ENCODE data around the gene CDC73.
"Not testable (repeated sequence)": the region's sequence is repeated elsewhere in the genome, so short reads cannot be mapped to it uniquely, and the experiment has no call there.

The CDC73 gene

DNA sequence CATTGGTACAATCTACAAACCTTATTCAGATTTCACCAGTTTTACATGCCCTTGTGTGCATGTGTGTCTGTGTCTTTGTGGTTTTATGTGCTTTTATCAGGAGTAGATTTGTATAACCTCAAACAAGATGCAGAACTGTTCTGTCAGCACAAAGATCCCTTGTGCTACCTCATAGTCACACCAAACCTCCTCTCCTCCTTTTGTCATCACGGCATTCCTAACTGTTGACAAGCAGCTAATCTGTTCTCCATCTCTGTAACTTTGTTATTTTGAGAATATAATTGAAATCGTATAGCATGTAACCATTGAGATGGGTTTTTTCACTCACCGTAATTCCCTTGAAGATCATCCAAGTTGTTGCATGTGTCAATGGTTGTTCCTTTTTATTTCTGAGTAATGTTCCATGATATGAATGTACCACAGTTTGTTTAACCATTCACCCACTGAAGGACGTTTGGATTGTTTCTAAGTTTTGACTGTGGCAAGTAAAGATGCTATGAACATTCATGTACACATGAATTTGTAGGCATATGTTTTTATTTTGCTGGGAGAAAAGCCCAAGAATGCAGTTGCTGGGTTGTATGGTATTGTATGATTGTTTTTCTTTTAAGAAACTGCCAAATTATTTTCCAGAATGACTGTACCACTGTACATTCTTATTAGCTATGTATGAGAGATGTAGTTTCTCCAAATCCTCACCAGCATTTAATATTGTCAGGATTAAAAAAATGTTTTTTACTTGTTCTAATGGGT, 142.7 kb downstream of the CDC73 start:
- Histone ChIP-seq H3K4me2 (ENCODE audit: low read depth, low read length, poor library complexity, severe bottlenecking) (no peak overlapping the region), H3K4me3 (ENCODE audit: insufficient read depth, low read length, poor library complexity, severe bottlenecking) (no peak overlapping the region), H3K27me3 (ENCODE audit: low read length) (no peaks in the 10 kb centered on the region), H2AFZ (ENCODE audit: low read depth, low read length, severe bottlenecking) (no peak overlapping the region), H4K20me1 (ENCODE audit: low read depth, low read length) (no peaks in the 10 kb centered on the region), H3K9me2 (replicated peaks; ENCODE audit: insufficient read depth, low read length) (no peaks in the 10 kb centered on the region), H3K9me3 (ENCODE audit: insufficient read depth, low read length) (no peaks in the 10 kb centered on the region), H3F3A (ENCODE audit: insufficient read depth) (no peaks in the 10 kb centered on the region), H3K27ac (ENCODE audit: low read depth, low read length) (no peak overlapping the region), H3K79me2 (ENCODE audit: insufficient read depth, low read length) (no peaks in the 10 kb centered on the region), H3K36me3 (ENCODE audit: low read length) (no peaks in the 10 kb centered on the region), H3K9ac (ENCODE audit: low read length) (no peak overlapping the region)
- TF ChIP-seq EZH2phosphoT487 (conservative IDR thresholded peaks at IDR 0.05; ENCODE audit: low read length) (no peak), CTCF (IDR thresholded peaks at IDR 0.05; ENCODE audit: insufficient read depth, low read length, poor library complexity, severe bottlenecking) (no peak)

DNA sequence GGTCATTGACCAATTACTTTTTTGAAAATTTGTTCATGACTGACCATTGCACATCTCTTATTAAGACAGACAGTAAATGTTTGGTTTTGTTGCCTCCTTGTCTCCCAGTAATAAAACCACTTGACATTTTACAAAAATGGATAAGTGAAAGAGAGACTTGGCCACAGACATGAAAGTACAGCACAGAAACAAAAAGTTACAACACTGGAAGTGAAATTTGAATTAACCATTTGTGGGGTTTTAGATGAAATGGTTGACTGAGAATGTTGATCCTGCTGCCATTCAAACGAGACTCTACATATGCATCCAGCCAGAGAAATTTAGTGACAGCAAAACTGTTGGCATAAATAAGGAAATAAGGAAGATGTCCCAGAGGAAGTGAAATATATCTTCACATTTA, 143.9 kb downstream of the CDC73 start:
- no peak overlapping the region for H3K4me2 ChIP-seq (ENCODE audit: low read depth, low read length, poor library complexity, severe bottlenecking)
- H3K9me2 ChIP-seq (replicated peaks; ENCODE audit: insufficient read depth, low read length): no peaks in the 10 kb centered on the region
- H3K9ac ChIP-seq (ENCODE audit: low read length): no peak overlapping the region
- H3K4me3 ChIP-seq (ENCODE audit: insufficient read depth, low read length, poor library complexity, severe bottlenecking): no peak overlapping the region
- no peaks in the 10 kb centered on the region for H4K20me1 ChIP-seq (ENCODE audit: low read depth, low read length)
- no peaks in the 10 kb centered on the region for H3K9me3 ChIP-seq (ENCODE audit: insufficient read depth, low read length)
- no peak for TF ChIP-seq EZH2phosphoT487 (conservative IDR thresholded peaks at IDR 0.05; ENCODE audit: low read length)
- no peak for TF ChIP-seq CTCF (IDR thresholded peaks at IDR 0.05; ENCODE audit: insufficient read depth, low read length, poor library complexity, severe bottlenecking)
- H2AFZ ChIP-seq (ENCODE audit: low read depth, low read length, severe bottlenecking): no peak overlapping the region
- H3K79me2 ChIP-seq (ENCODE audit: insufficient read depth, low read length): no peaks in the 10 kb centered on the region
- H3K27ac ChIP-seq (ENCODE audit: low read depth, low read length): no peak overlapping the region
- no peaks in the 10 kb centered on the region for H3K27me3 ChIP-seq (ENCODE audit: low read length)
- H3F3A ChIP-seq (ENCODE audit: insufficient read depth): no peaks in the 10 kb centered on the region
- H3K36me3 ChIP-seq (ENCODE audit: low read length): no peaks in the 10 kb centered on the region

- H3K9ac ChIP-seq (ENCODE audit: low read length); H3K79me2 ChIP-seq (ENCODE audit: insufficient read depth, low read length); H4K20me1 ChIP-seq (ENCODE audit: low read depth, low read length); H3K36me3 ChIP-seq (ENCODE audit: low read length); H3K27me3 ChIP-seq (ENCODE audit: low read length); H2AFZ ChIP-seq (ENCODE audit: low read depth, low read length, severe bottlenecking); H3K4me2 ChIP-seq (ENCODE audit: low read depth, low read length, poor library complexity, severe bottlenecking); H3F3A ChIP-seq (ENCODE audit: insufficient read depth); H3K27ac ChIP-seq (ENCODE audit: low read depth, low read length); H3K4me3 ChIP-seq (ENCODE audit: insufficient read depth, low read length, poor library complexity, severe bottlenecking); H3K9me2 ChIP-seq (replicated peaks; ENCODE audit: insufficient read depth, low read length); H3K9me3 ChIP-seq (ENCODE audit: insufficient read depth, low read length): not testable (repeated sequence)
Observed at GRCh38 chr1:193266794-193267193, 145.0 kb downstream of the CDC73 start.

DNA sequence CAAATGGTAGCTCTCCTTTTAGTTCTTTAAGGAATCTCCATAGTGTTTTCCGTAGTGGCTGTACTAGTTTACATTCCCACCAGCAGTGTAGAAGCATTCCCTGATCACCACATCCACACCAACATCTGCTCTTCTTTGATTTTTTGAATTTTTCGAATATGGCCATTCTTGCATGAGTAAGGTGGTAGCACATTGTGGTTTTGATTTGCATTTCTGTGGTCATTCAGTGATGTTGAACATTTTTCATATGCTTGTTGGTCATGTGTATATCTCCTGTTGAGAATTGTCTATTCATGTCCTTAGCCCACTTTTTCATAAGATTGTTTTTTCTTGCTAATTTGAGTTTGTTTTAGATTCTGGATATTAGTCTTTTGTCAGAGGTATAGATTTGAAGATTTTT, 149.2 kb downstream of the CDC73 start:
- H3K79me2 ChIP-seq (ENCODE audit: insufficient read depth, low read length): no peaks in the 10 kb centered on the region
- no peaks in the 10 kb centered on the region for H3F3A ChIP-seq (ENCODE audit: insufficient read depth)
- no peaks in the 10 kb centered on the region for H4K20me1 ChIP-seq (ENCODE audit: low read depth, low read length)
- H3K36me3 ChIP-seq (ENCODE audit: low read length): no peaks in the 10 kb centered on the region
- H3K27ac ChIP-seq (ENCODE audit: low read depth, low read length): no peak overlapping the region
- H3K27me3 ChIP-seq (ENCODE audit: low read length): no peaks in the 10 kb centered on the region
- no peaks in the 10 kb centered on the region for H3K9me3 ChIP-seq (ENCODE audit: insufficient read depth, low read length)
- TF ChIP-seq CTCF (IDR thresholded peaks at IDR 0.05; ENCODE audit: insufficient read depth, low read length, poor library complexity, severe bottlenecking) (no peak), EZH2phosphoT487 (conservative IDR thresholded peaks at IDR 0.05; ENCODE audit: low read length) (no peak)
- H3K9me2 ChIP-seq (replicated peaks; ENCODE audit: insufficient read depth, low read length): no peaks in the 10 kb centered on the region
- H3K4me3 ChIP-seq (ENCODE audit: insufficient read depth, low read length, poor library complexity, severe bottlenecking): no peak overlapping the region
- H3K9ac ChIP-seq (ENCODE audit: low read length): no peak overlapping the region
- H2AFZ ChIP-seq (ENCODE audit: low read depth, low read length, severe bottlenecking): no peak overlapping the region
- no peak overlapping the region for H3K4me2 ChIP-seq (ENCODE audit: low read depth, low read length, poor library complexity, severe bottlenecking)

All from SU-DHL-6 (cell line).